ENCODE data around the gene PDLIM1. TPM values are rescaled to one million over a fixed set of nuclear protein-coding genes. Genes with fewer than 3 reads are reported as not detected.

The PDLIM1 gene
- total and polyA plus RNA-seq, 2 experiments from 2014 or later = 111 to 233 TPM

GRCh38 chr10:95187617-95188016, 103.2 kb downstream of the PDLIM1 start:
- Mint-ChIP-seq H3K36me3 (ENCODE audit: low read depth) (no peaks in the 10 kb centered on the region), H3K4me1 (peaks cover 7% of the 10 kb centered on the region), H3K4me3 (no peak overlapping the region), H3K9me3 (no peaks in the 10 kb centered on the region; the same call in 2 of the 3 replicates), H3K27ac (no peak overlapping the region), H3K27me3 (ENCODE audit: insufficient read depth, low read depth, poor library complexity) (peaks cover 7% of the 10 kb centered on the region)
- ATAC-seq (no peak), DNase-seq (ENCODE audit: low spot score) (no peak)
- no peaks in the 10 kb centered on the region for H4K20me1 ChIP-seq (replicated peaks; ENCODE audit: insufficient read depth)
- H3K79me2 ChIP-seq (replicated peaks; ENCODE audit: insufficient read depth) = no peaks in the 10 kb centered on the region
- H3K9me2 ChIP-seq (ENCODE audit: insufficient read depth) = peaks cover 8% of the 10 kb centered on the region
- no peak overlapping the region for H2AFZ ChIP-seq
- H3K4me1 ChIP-seq (ENCODE audit: insufficient read depth) = peaks cover 5% of the 10 kb centered on the region
- H3F3A ChIP-seq (replicated peaks; ENCODE audit: low read depth) = no peaks in the 10 kb centered on the region
- no peak overlapping the region for H3K4me3 ChIP-seq
- no peak overlapping the region for H3K27ac ChIP-seq (ENCODE audit: low read depth)
- TF ChIP-seq STAT1 (IDR thresholded peaks at IDR 0.05; ENCODE audit: unreplicated experiment) (no peak), CREB1 (CRISPR knock-in tag; IDR thresholded peaks at IDR 0.05; ENCODE audit: low read depth) (no peak), NANOG (IDR thresholded peaks at IDR 0.05; ENCODE audit: borderline replicate concordance) (no peak), EZH2phosphoT487 (IDR thresholded peaks at IDR 0.05; ENCODE audit: unreplicated experiment) (no peak), JUNB (IDR thresholded peaks at IDR 0.05; ENCODE audit: unreplicated experiment) (no peak), POLR2AphosphoS5 (IDR thresholded peaks at IDR 0.05; ENCODE audit: low read depth) (no peak), CTCF (conservative IDR thresholded peaks at IDR 0.05; ENCODE audit: low read depth in 2 of 2) (no peak), EZH2 (IDR thresholded peaks at IDR 0.05; ENCODE audit: low read depth, unreplicated experiment) (no peak), ZNF114 (CRISPR knock-in tag; IDR thresholded peaks at IDR 0.05) (no peak), ZNF331 (CRISPR knock-in tag; IDR thresholded peaks at IDR 0.05; ENCODE audit: low read depth) (no peak), REST (IDR thresholded peaks at IDR 0.05; ENCODE audit: unreplicated experiment) (no peak)
- TF ChIP-seq, protein P1, sequence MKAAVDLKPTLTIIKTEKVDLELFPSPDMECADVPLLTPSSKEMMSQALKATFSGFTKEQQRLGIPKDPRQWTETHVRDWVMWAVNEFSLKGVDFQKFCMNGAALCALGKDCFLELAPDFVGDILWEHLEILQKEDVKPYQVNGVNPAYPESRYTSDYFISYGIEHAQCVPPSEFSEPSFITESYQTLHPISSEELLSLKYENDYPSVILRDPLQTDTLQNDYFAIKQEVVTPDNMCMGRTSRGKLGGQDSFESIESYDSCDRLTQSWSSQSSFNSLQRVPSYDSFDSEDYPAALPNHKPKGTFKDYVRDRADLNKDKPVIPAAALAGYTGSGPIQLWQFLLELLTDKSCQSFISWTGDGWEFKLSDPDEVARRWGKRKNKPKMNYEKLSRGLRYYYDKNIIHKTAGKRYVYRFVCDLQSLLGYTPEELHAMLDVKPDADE (IDR thresholded peaks at IDR 0.05) = no peak
- TF ChIP-seq, protein P2, sequence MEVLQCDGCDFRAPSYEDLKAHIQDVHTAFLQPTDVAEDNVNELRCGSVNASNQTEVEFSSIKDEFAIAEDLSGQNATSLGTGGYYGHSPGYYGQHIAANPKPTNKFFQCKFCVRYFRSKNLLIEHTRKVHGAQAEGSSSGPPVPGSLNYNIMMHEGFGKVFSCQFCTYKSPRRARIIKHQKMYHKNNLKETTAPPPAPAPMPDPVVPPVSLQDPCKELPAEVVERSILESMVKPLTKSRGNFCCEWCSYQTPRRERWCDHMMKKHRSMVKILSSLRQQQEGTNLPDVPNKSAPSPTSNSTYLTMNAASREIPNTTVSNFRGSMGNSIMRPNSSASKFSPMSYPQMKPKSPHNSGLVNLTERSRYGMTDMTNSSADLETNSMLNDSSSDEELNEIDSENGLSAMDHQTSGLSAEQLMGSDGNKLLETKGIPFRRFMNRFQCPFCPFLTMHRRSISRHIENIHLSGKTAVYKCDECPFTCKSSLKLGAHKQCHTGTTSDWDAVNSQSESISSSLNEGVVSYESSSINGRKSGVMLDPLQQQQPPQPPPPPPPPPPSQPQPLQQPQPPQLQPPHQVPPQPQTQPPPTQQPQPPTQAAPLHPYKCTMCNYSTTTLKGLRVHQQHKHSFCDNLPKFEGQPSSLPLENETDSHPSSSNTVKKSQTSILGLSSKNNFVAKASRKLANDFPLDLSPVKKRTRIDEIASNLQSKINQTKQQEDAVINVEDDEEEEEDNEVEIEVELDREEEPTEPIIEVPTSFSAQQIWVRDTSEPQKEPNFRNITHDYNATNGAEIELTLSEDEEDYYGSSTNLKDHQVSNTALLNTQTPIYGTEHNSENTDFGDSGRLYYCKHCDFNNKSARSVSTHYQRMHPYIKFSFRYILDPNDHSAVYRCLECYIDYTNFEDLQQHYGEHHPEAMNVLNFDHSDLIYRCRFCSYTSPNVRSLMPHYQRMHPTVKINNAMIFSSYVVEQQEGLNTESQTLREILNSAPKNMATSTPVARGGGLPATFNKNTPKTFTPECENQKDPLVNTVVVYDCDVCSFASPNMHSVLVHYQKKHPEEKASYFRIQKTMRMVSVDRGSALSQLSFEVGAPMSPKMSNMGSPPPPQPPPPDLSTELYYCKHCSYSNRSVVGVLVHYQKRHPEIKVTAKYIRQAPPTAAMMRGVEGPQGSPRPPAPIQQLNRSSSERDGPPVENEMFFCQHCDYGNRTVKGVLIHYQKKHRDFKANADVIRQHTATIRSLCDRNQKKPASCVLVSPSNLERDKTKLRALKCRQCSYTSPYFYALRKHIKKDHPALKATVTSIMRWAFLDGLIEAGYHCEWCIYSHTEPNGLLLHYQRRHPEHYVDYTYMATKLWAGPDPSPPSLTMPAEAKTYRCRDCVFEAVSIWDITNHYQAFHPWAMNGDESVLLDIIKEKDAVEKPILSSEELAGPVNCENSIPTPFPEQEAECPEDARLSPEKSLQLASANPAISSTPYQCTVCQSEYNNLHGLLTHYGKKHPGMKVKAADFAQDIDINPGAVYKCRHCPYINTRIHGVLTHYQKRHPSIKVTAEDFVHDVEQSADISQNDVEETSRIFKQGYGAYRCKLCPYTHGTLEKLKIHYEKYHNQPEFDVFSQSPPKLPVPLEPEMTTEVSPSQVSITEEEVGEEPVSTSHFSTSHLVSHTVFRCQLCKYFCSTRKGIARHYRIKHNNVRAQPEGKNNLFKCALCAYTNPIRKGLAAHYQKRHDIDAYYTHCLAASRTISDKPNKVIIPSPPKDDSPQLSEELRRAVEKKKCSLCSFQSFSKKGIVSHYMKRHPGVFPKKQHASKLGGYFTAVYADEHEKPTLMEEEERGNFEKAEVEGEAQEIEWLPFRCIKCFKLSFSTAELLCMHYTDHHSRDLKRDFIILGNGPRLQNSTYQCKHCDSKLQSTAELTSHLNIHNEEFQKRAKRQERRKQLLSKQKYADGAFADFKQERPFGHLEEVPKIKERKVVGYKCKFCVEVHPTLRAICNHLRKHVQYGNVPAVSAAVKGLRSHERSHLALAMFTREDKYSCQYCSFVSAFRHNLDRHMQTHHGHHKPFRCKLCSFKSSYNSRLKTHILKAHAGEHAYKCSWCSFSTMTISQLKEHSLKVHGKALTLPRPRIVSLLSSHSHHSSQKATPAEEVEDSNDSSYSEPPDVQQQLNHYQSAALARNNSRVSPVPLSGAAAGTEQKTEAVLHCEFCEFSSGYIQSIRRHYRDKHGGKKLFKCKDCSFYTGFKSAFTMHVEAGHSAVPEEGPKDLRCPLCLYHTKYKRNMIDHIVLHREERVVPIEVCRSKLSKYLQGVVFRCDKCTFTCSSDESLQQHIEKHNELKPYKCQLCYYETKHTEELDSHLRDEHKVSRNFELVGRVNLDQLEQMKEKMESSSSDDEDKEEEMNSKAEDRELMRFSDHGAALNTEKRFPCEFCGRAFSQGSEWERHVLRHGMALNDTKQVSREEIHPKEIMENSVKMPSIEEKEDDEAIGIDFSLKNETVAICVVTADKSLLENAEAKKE (CRISPR knock-in tag; IDR thresholded peaks at IDR 0.05) = no peak
- no peaks in the 10 kb centered on the region for H3K27me3 ChIP-seq (ENCODE audit: insufficient read depth)
- H3K4me2 ChIP-seq = no peak overlapping the region
- no peaks in the 10 kb centered on the region for H3K36me3 ChIP-seq (ENCODE audit: insufficient read depth)
